Hematopoietic multipotent progenitor cell treated with erythropoietin and hydrocortisone succinate and interleukin-3 and kit ligand, for 4 days (in vitro differentiated cells): ENCODE results near the gene STK11.

ENCODE experiments used
- DNase-seq: peaks from one replicate; pipeline ENCODE4 v3.0.0-alpha.2; 2015

The STK11 gene

DNA sequence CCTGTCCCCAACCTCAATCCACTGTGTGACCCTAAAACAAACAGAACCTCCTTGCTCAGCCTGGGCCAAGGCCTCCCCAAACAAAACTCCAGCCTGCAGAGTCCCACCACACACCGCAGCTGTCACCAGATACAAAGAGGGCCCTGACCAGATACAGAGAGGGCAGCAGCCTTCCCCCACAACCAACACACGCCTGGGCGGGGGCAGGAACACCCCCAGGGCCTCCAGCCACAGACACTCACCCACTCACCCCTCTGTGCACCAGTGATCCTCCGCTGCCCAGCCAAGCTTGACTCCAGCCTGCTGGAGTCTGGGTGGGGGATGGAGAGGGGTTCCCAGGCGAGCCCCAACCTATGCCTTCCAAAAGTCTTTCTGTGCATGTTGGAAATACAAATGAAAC, 57.6 kb downstream of the STK11 start:
- DNase-seq, result peak; percentile 52

DNA sequence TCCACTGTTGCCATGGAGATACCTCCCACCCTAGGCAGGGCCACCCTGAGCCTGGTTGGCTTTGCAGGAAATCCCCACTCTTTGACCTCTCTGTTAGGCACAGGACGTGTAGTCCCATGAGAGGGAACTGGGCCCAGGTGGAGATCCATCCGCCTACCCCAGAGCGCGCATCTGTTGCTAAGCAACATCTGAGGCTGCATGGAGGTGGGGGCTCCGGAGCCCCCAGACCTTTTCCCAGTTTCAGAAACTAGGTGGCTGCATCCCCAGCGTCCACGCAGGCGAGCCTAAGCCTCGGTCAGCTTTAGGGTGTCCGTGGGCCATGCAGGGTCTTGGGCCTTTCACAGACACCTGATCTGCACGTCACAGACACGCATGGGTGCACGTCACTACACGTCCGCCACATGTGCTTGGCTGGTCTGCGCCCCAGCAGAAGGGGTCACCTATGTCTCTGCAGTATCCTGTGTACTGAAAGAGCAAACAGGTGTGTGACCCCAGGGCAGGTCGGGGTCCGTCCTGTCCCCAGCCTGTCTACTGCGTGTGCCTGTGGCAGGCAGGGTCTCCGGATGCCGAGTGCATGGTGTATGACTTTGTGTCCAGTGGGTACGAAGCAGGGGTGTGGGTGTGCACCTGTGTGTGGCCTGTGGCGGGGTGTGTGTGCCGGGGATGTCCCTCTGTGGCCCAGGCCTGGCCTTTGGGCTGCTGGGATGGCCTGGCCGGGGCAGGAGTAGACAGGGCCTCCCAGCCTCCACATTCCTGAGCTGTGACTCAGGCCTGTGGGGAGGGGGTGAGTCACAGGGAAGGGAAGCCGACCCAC, 59.4 kb downstream of the STK11 start:
- no peak for DNase-seq

DNA sequence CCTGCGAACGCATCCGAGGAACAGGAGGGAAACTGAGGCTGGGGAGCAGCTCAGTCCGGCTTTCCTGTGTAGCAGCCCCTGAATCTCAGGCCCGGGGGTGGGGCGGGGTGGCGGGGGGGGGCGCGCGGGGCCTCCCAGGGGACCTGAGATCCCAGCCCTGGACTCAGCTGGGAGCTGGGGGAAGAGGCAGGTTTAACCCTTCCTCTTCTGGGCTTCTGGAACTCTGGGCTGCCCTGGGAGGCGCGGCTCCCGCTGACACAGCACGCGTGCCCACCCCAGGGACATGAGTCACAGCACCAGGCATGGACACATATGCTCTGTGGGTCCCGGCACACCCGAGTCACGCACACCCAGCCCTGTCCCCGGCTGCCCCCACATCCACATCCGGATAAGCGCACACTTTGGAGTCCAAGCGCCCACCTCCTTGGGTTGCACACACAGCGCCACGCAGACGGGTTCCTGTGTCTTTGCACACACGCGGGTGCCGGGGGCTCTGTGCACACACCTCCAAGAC, 60.1 kb downstream of the STK11 start:
- DNase-seq, result peak; percentile 78

DNA sequence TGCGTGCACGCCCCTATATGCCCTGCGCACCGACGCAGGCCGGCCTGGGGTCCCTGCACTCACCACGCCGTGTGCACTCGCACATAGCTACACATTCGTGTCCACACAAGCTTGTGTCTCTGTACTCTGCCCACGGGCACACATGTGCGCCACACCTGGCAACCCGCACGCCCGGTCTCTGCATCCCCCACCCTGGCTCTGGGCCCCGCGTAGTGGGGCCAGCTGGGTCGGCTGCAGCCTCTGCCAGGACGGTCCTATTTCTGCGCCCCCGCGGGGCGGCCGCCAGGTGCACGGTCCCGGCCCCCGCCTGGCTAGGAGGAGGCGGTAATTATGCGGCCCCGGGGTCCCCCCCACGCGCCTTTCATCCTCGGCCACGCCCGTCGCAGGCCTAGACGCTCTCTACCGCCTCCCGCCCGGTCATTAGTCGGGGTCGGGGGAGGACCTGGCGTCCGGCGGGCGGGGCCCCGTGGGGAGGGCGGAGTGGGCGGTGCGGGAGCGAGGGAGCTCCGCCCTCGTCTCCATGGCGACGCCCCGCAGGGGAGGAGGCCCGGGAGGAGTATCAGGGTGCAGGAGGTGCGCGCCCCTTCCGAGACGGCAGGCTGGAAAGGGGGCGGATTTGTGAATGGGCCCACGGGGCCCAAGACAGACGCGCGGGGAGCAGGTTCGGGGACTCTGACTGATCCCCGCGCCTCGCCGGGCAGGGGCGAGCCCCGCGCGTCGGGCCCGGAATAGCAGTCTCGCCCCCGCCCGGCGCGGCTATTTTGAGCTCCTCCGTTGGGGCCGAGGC, 60.7 kb downstream of the STK11 start:
- DNase-seq, result peak; percentile 95

DNA sequence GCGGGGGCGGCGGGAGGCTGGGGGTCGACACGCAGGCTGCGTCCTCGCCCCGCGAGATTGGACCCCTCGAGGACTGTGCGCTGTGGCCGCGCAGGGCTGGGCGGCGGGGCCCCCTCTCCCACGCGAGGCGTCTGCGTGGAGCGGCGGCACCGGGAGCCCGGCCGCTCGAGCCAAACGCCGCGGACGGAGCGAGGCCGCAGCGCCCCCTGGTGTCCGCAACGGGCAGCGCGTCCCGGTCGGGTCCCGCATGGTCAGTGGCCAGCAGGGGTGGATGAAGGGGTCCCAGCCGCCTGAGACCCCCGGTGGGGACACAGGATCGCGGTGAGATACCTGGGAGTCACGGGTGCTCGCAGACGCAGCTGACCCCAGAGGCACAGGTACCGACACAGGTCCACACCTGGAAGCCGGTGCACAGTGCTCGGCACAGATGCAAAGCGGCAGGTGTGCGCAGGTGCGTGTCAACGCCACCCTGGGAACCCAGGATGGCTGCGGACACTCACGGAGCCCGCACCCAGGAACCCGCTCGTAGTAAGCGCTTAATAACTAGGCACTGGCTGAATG, 61.4 kb downstream of the STK11 start:
- DNase-seq, result peak; percentile 73

DNA sequence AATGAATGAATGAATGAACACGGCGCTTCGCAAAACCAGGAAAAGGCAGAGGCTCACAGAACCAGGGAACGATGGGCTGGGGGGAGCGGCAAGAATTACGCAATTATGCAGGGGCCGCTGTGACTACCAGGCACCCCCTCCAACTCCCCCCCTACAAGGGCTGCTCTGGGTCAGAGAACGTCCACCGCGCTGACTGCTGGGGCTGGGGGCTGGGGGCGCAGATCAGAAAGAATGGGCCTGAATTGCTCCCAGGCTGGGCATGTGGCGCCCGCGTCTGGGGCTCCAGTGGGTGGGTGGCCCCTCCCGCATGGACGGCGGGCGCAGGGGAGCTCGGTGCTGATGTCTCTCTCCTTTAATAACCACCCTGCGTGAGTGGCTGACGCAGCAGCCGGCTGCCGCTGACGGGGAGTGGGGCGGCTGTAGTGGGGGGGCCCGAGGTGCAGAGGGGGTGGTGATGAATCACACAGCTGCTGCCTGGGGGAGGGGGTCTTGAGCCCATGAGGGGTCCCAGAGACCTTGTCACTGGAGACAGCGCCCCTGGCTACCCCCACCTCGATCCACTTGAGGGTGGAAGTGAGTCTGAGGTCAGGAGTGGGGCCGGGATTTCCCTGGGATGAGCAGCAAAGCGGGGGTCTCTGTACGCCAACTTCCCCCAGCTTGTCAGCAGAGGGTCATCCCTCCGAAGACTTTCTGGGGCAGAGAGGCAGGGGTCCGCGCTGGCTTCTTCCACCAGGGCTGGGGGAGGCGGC, 62.1 kb downstream of the STK11 start:
- DNase-seq, result no peak

DNA sequence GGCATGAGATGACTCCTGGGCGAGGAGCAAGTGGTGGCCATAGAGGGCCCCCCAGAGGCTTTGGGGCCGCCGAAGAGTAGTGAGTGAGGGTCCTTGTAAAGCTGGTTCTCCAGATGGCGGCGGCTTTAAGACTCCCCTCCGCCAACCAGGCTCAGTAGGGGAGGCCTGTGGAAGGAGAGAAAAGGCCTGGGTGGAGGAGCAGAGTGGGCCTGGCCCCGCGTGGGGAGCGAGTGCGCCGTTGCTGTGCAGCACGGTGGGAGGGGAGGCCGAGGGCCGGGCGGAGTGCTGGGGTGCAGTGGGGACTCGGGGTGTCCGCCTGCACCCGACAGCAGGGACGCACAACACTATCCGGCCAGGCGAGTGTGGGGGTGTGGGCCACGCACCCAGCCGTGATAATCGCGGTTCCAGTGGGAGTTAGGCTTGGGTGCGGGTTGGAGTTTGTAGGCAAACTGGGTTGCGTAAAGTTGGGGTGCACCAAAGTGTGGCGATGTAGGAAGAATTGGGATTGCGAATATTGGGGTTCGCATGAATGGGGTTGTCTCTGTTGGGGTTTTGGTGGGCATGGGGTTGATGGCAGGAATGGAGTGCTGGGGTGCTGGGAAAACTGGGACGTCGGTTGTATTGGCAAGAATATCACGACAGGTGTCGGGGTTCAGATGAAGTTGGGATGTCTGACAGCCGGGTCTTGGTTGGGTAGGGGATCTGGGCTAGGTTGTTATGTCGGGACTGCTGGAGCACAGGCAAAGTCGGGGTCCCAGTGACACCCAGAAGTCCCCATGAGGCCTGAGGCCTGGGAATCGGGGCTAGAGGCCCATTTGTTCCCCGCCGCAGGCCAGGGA, 62.9 kb downstream of the STK11 start:
- no peak for DNase-seq

DNA sequence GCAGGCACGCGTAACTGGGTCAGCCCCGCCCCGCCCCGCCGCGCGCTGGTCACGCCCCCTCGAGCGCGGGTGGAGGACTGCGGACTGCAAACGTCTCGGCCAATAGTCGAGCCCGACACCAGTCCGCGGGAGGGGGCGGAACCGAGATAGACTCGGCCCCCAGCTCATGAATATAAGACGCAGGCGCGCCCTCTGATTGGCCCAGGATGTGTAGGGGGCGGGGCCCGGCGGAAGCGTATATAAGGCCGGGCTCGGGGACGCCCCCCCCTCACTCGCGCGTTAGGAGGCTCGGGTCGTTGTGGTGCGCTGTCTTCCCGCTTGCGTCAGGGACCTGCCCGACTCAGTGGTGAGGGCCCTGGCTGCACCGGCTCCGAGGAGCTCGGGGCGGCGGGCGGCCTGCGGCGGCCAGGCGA, 63.5 kb downstream of the STK11 start, which contains the start of gene CIRBP:
Gene CIRBP, plus strand, starts transcription at position 268 of the 413 bp plus-strand sequence. CDS start 1,602 bp downstream, outside the sequence.
- peak; percentile 100 for DNase-seq

DNA sequence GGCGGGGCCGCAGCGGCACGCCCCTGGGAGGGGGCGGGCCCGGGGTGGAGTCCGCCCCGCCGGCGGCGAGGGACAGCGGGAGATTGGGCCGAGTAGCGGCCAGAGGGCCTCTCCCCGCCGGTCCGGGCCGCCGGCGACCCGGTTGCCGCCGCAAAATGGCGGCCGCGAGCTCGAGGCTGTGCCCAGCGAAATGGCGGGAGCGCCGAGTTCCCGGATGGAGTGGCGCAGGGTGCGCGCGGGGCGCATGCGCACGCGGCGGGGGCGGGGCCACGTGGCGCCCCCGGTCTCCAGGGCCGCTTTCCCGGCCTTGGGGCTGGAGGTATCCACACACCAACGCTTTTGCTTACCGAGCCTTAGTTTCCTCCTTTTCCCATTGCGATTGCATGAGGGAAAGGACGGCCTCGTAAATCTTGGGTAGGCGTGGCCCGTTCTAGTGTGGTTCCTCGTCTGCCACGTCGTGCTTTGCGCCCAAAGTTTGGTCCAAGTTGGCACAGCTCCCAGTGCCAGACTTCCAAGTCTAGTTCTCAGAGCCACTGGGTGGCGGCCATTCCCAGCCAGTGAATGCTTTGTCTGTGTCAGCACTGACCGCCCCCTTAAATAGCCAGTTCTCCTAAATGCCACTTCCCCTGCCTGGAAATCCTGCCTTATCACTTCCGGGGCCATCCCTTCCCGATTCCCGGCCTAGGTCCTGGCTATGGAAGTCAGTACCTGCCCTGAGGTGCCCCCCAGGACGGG, 64.1 kb downstream of the STK11 start:
- peak; percentile 92 for DNase-seq

DNA sequence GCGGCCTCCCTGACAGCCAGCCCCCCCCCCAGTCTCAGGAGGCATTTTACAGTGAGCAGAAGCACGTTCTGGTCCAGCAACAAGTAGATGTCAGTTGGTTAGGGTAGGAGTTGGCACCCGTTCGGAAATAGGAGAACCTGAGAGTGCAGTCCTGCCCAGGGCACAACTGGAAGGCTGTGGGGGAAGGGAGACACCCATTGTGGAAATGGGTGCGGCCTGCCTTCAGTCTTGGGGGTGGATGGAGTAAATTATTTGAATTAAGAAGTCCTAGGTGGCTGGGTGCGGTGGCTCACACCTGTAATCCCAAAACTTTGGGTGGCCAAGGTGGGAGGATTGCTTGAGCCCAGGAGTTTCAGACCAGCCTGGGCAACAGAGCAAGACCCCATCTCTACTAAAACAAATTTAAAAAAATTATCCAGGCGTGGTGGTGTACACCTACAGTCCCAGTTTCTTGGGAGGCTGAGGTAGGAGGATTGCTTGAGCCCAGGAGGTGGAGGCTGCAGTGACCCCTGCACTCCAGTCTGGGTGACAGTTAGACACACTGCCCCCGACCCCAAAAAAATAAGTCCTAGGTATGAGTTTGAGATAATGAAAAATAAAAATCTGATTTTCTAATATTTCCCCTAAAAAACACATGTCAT, 64.8 kb downstream of the STK11 start:
- DNase-seq, result peak; percentile 60

DNA sequence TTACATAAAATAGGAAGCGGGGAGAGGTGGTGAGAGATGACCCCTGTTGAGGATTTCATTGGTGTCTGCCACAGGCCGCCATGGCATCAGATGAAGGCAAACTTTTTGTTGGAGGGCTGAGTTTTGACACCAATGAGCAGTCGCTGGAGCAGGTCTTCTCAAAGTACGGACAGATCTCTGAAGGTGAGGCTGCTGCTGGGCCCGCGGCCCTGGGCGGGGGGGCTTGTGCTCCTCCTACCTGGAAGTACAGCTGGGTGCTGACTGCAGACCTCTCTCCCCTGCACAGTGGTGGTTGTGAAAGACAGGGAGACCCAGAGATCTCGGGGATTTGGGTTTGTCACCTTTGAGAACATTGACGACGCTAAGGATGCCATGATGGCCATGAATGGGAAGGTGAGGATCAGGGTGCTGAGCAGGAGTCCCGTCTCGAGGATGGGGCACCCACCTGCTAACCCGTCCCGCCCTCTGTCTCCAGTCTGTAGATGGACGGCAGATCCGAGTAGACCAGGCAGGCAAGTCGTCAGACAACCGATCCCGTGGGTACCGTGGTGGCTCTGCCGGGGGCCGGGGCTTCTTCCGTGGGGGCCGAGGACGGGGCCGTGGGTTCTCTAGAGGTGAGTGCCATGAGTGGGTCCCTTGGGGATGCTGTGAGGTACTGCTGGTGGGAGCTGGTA, 65.4 kb downstream of the STK11 start:
- no peak for DNase-seq

DNA sequence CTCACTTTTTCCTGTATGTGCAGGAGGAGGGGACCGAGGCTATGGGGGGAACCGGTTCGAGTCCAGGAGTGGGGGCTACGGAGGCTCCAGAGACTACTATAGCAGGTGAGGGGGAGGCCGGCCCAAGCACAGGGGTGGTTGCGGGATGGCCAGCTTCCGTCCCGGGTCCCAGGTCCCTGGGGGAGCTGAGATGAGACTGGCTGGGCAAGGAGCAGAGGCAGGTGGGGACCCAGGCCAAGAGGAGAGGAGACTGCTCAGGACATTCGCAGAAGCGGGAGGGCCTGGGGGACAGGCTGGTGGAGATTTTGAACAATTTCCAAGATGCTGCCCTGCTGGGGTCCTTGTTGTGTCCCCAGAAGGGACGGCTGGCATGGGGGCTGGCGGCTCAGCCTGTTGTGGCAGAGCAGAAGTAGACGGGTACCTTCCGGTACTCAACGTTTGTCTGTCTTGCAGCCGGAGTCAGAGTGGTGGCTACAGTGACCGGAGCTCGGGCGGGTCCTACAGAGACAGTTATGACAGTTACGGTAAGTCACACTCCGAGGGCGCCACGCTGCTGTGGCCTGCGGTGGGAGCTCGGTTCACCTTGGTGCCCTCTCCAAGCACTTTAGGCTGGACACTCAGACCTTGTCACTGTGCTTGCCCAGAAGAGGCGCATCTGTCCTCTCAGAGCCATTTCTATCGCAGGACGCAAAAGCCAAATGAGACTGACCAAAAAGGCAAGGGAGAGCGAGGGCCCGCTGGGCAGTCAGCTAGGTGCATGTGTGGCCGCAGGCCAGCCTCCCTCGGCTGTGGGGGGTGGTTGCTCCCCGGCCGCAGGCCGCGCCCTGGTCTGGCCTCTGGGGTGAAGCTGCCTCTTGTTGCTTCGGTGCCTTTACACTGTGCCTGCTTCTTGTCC, 66.2 kb downstream of the STK11 start:
- no peak for DNase-seq

DNA sequence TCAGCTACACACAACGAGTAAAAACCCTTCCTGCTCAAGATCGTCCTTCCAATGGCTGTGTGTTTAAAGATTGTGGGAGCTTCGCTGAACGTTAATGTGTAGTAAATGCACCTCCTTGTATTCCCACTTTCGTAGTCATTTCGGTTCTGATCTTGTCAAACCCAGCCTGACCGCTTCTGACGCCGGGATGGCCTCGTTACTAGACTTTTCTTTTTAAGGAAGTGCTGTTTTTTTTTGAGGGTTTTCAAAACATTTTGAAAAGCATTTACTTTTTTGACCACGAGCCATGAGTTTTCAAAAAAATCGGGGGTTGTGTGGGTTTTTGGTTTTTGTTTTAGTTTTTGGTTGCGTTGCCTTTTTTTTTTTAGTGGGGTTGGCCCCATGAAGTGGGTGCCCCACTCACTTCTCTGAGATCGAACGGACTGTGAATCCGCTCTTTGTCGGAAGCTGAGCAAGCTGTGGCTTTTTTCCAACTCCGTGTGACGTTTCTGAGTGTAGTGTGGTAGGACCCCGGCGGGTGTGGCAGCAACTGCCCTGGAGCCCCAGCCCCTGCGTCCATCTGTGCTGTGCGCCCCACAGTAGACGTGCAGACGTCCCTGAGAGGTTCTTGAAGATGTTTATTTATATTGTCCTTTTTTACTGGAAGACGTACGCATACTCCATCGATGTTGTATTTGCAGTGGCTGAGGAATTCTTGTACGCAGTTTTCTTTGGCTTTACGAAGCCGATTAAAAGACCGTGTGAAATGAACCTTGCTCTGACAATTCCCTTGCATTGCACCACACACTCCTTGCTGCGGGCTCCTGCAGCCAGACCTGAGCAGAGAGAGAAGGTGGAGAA, 67.1 kb downstream of the STK11 start:
- no peak for DNase-seq

DNA sequence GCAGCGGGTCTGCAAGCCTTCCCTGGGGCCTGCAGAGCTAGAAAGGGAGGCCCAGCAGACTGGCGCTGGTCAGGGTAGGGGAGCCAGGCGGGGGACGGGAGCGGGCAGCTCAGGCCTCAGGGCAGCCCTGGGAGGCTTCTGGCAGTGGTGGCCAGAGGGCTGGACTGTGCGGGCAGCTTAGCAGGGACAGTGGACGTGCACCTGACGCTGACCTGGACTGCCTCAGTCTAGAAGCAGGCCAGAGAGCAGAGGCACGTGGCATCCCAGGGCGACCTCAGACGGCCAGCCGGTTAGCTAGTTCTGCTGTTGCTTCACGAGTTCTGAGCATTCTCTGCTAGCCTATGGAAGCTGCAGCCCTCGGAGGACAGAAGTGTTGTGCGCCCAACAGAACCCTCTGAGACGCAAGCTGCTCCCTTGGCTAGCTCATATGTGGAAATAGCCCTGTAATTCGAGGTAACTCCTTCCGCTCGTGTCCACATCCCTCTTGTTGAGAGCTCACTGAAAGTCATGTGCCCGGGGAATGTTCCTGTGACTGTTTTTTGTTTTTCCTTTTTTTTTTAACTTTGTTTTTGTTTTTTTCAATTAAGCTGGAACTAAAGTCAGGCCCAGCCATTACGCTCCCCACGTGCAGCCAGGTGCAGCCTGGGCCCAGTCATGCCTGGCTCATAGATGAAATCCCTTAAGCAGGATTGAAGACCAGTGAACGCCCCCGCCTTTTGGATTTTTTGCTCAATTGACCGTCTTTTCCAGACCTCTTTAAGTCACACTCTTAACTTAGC, 67.9 kb downstream of the STK11 start:
- DNase-seq, result no peak

DNA sequence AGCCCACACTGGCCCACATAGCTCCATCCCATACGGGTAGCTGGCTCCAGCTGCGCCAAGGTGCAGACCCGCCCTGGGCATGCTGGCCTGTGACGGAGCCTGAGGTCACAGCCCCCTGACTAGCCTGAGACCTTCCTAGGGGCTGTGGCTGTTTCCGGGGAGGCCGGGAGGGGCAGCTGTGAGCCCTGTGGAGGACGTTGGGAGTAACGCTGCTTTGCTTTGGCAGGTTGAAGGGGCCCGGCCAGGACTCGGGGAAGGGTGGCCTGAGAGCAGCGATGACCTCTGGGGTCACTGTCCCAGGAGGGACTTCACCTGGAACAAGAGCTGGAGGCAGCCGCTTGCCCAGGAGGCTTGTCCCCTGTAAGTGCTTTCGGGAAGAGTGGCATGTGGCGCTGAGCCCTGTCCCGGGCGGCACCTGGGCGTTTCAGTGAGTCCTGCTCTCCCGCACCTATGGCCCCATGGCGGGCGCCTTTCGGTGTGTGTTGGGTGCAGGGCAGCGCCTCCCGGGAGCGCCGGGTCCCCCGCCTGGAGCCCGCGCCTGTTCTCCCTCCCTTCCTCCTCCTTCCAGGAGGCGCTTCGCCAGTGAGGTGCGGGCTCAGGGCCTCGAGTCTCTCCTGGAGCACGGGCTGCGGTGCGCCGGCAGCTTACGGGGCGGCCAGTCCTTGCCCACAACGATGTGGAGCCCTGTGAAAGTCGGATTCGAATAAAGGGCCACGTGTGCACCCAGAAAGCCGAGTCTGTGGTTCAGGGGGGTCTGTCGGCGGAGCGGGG, 68.7 kb downstream of the STK11 start:
- no peak for DNase-seq

DNA sequence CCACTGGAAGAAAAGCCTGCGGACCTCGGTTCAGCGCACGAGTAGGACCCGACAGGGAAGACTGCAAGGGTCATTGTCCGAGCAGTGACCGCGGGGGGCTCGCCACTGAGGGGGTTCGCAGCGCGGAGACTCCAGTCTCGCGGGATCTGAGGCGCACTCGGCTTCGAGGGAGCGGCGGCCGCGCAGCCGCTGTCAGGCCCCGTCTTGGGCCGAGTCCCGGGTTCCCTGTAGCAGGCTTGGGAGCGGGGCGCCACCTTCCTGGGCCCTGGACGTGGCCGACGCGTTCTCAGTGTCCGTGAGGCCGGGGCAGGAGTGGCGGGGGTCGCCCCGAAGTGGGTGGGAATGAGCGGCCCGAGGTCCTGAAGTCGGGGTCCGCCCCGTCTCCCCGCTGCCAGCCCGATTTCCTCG, 69.3 kb downstream of the STK11 start:
- DNase-seq, result no peak
